Pancreas (tissue), 10 donors: ENCODE data around the gene CD38. TPM values are rescaled to one million over a fixed set of nuclear protein-coding genes. Genes with fewer than 3 reads are reported as not detected.

Experiments used
- ATAC-seq, 4 donors: fragments of 200-7000 bp; cut with Tn5 transposase; one replicate each; pipeline versions ENCODE4 v1.8.0 to v1.9.1; 2020; ENCODE audit warnings: mild to moderate bottlenecking in 4 of 4, moderate library complexity in 4 of 4
- DNase-seq, 6 donors: peaks; one replicate each; pipeline ENCODE4 v3.0.0-alpha.2; 2020
- FAIRE-seq: peaks from 2 replicates; lab custom pipeline; 2012; peaks lifted over from hg19 to GRCh38; lab: Jason Lieb, UNC
- H3K27ac ChIP-seq, 4 donors: fragments of 200-600 bp; sonication (generic); 1 replicate in 3 of 4; 2 replicates in 1 of 4; pipeline versions ENCODE4 v1.5.0 to v1.8.0; 2020
- H3K27me3 ChIP-seq, 4 donors: fragments of 200-600 bp; one replicate each; pipeline ENCODE4 v1.8.0; 2021
- H3K36me3 ChIP-seq, 3 donors: fragments of 200-600 bp; sonication (generic) in 1 of 3; one replicate each; pipeline versions ENCODE4 v1.5.0 to v1.8.0; 2020 to 2021
- H3K4me1 ChIP-seq, 3 donors: fragments of 200-600 bp; one replicate each; pipeline ENCODE4 v1.8.0; 2021
- H3K4me3 ChIP-seq, 4 donors: fragments of 200-600 bp; sonication (generic) in 2 of 4; one replicate each; pipeline versions ENCODE4 v1.5.0 to v1.8.0; 2020 to 2021
- H3K9me3 ChIP-seq, 4 donors: fragments of 200-600 bp; one replicate each; pipeline ENCODE4 v1.8.0; 2021
- CTCF ChIP-seq, 4 donors: fragments of 200-600 bp; sonication (generic) in 3 of 4; IDR thresholded peaks; one replicate each; pipeline versions ENCODE4 v1.5.0 to v1.8.0; 2021; ENCODE audit warnings: antibody characterized with exemption in 4 of 4
- WGBS, 2 donors: extraction: QIAGEN DNeasy Blood & Tissue Kit; methylation state at CpG; one replicate each; pipeline ENCODE4 v1.1.7; 2013; 5-methylcytosine and 5-hydroxymethylcytosine counted together
- intact Hi-C, 3 donors: fragments of 100-400 bp; cut with DNase I; formaldehyde crosslinking; loops; one replicate each; pipeline versions ENCODE4 v1.11.1 to v1.14.2; 2022
- polyA plus RNA-seq, 2 donors: library from polyadenylated mRNA; stranded (reverse); fragments of 200-250 nt; gene quantifications; one replicate each; pipeline ENCODE4 v1.2.3, GENCODE V29; 2013
- total RNA-seq, 6 donors: library from RNA; stranded (reverse); fragmentation: NEBNext Ultra II Directional in 4 of 6; extraction: Animal tissue kit (Norgen Biotek cat#: 25700) in 4 of 6; gene quantifications; one replicate each; pipeline versions ENCODE4 v1.2.1 to v1.2.4, GENCODE V29; 2021 to 2023
- donor health status: healthy with polysubstance abuse.
- donor health status: DM: no; HTN: no; CAD: no; lungs with moderate emphysema.
- donor health status: DM: no; HTN: no; CAD: no.
- donor health status: control.
- donor health status: control.
- donor health status: Bipolar disorder and iron deficiency.
- donor health status: DM: yes; HTN: yes; CAD: no.
- donor health status: DM: no; HTN: no; CAD: no.
- donor health status: DM: no; HTN: no; CAD: no.
- donor health status: DM: yes; HTN: yes; CAD: no.

The CD38 gene
- total and polyA plus RNA-seq, 8 donors: 0.12 to 1.6 (median 0.44) TPM

- no peak for FAIRE-seq
- intact Hi-C loops: no loop called here
- H3K36me3 ChIP-seq: no peaks in the 10 kb centered on the region
- no peak for TF ChIP-seq CTCF (IDR thresholded peaks at IDR 0.05)
- H3K27ac ChIP-seq: no peak overlapping the region
- WGBS, 2 donors: 62% methylated on average over 3 of the region's 3 CpGs
- H3K9me3 ChIP-seq: no peaks in the 10 kb centered on the region
- ATAC-seq: no peak
- no peaks in the 10 kb centered on the region for H3K4me1 ChIP-seq
- DNase-seq: no peak
- H3K4me3 ChIP-seq: no peak overlapping the region
- H3K27me3 ChIP-seq: no peaks in the 10 kb centered on the region
Measured at GRCh38 chr4:15868111-15868510, 90.0 kb downstream of the CD38 start.

GRCh38 chr4:15868826-15869413 lies 90.8 kb downstream of the CD38 start:
- intact Hi-C loops: no loop called here
- Histone ChIP-seq H3K4me1 (no peaks in the 10 kb centered on the region), H3K9me3 (no peaks in the 10 kb centered on the region), H3K27me3 (no peaks in the 10 kb centered on the region), H3K4me3 (no peak overlapping the region), H3K36me3 (no peaks in the 10 kb centered on the region), H3K27ac (no peak overlapping the region)
- no peak for TF ChIP-seq CTCF (IDR thresholded peaks at IDR 0.05)
- FAIRE-seq (no peak), ATAC-seq (no peak), DNase-seq (no peak)
- WGBS, 2 donors: 71 to 83% methylated on average over 4 of the region's 4 CpGs

- 62 to 63% methylated on average over 7 of the region's 7 CpGs for WGBS, 2 donors
- ATAC-seq (no peak), FAIRE-seq (no peak), DNase-seq (no peak)
- no peaks in the 10 kb centered on the region for H3K9me3 ChIP-seq
- H3K4me1 ChIP-seq: no peaks in the 10 kb centered on the region
- no peaks in the 10 kb centered on the region for H3K36me3 ChIP-seq
- no peak for TF ChIP-seq CTCF (IDR thresholded peaks at IDR 0.05)
- no peak overlapping the region for H3K27ac ChIP-seq
- intact Hi-C loops: no loop called here
- H3K4me3 ChIP-seq: no peak overlapping the region
- H3K27me3 ChIP-seq: no peaks in the 10 kb centered on the region
Measured at GRCh38 chr4:15870079-15870478, 92.0 kb downstream of the CD38 start.

GRCh38 chr4:15870921-15871664 lies 93.0 kb downstream of the CD38 start:
- Histone ChIP-seq H3K4me1 (no peaks in the 10 kb centered on the region), H3K4me3 (no peak overlapping the region), H3K27me3 (no peaks in the 10 kb centered on the region), H3K27ac (no peak overlapping the region), H3K36me3 (no peaks in the 10 kb centered on the region), H3K9me3 (no peaks in the 10 kb centered on the region)
- no peak for DNase-seq
- 65 to 79% methylated on average over 4 of the region's 4 CpGs for WGBS, 2 donors
- intact Hi-C loops: no loop called here
- no peak for FAIRE-seq
- ATAC-seq: no peak
- no peak for TF ChIP-seq CTCF (IDR thresholded peaks at IDR 0.05)

GRCh38 chr4:15873117-15873516 lies 95.0 kb downstream of the CD38 start:
- FAIRE-seq: no peak
- Histone ChIP-seq H3K4me3 (no peak overlapping the region), H3K27me3 (no peaks in the 10 kb centered on the region), H3K36me3 (no peaks in the 10 kb centered on the region), H3K27ac (no peak overlapping the region), H3K4me1 (no peaks in the 10 kb centered on the region), H3K9me3 (no peaks in the 10 kb centered on the region)
- ATAC-seq: no peak
- no peak for TF ChIP-seq CTCF (IDR thresholded peaks at IDR 0.05)
- DNase-seq: no peak
- WGBS, 2 donors: 69 to 78% methylated on average over 6 of the region's 6 CpGs
- intact Hi-C loops: no loop called here
